GM21447 (cell line): ENCODE results near the gene GLDN.
A peak's percentile ranks its signal among the peaks of the same experiment; 100 is the strongest.

Experiments used
- ATAC-seq: cut with Tn5 transposase; IDR thresholded peaks from one replicate; pipeline ENCODE4 v1.9.1; 2021; ENCODE audit not compliant: unreplicated experiment

The GLDN gene

GRCh38 chr15:51356147-51356546 is 14.7 kb downstream of the GLDN start:
- ATAC-seq = no peak

DNA sequence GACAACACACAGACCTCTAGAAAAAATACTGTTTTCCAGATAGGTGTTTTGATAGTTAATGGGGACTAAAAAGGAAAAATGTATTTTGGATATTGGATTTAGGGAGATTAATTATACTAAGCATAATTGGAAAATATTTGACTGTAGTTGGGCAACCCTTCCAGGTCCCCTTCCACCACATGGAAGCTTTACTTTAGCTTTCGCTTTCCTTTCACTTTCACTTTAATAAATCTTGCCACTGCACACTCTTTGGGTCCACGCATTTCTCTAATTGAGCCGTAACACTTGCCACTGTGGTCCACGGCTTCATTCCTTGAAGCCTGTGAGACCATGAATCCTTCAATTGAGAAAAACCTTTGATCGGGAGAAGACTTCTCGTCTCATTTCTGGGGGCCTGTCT is 15.5 kb downstream of the GLDN start:
- ATAC-seq = no peak

GRCh38 chr15:51359981-51360380 is 18.5 kb downstream of the GLDN start:
- no peak for ATAC-seq

- ATAC-seq = no peak
Measured at GRCh38 chr15:51363383-51363782, 21.9 kb downstream of the GLDN start.

- ATAC-seq = no peak
Measured at GRCh38 chr15:51365417-51365816, 24.0 kb downstream of the GLDN start.

GRCh38 chr15:51366071-51366470 is 24.6 kb downstream of the GLDN start:
- no peak for ATAC-seq

GRCh38 chr15:51366920-51367319 is 25.5 kb downstream of the GLDN start:
- no peak for ATAC-seq

DNA sequence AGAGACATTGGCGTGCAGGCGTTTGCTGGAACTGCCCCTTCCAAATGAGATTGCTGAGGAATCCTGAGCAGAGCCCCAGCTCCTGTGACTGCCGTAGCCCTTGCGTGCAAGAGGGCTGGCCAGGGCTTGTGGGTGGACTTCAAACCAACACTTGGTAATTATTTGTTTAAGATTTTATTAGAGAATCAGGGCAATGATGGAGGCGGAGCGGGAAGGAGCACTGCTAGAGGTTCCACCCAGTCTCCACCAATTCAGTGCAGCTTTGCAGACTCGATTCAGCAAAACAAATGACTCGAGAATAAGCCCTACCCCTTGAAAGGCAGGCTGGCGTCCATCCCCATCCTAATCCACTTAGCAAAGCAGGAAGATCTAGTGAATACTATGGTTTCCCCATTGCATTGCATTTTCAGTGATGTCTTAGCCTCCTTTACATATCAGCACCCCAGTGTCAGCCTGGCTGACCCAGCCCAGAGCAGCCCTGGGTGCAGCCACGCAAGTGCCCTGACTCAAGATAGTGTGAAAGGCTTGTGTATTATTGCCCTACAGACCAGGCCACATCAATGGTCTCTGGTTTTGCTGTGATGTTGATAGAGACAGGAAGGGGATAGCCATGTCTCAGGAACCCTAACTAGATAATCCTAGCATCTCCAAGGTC is 26.0 kb downstream of the GLDN start:
- no peak for ATAC-seq

- ATAC-seq = no peak
Measured at GRCh38 chr15:51368307-51368706, 26.9 kb downstream of the GLDN start.

DNA sequence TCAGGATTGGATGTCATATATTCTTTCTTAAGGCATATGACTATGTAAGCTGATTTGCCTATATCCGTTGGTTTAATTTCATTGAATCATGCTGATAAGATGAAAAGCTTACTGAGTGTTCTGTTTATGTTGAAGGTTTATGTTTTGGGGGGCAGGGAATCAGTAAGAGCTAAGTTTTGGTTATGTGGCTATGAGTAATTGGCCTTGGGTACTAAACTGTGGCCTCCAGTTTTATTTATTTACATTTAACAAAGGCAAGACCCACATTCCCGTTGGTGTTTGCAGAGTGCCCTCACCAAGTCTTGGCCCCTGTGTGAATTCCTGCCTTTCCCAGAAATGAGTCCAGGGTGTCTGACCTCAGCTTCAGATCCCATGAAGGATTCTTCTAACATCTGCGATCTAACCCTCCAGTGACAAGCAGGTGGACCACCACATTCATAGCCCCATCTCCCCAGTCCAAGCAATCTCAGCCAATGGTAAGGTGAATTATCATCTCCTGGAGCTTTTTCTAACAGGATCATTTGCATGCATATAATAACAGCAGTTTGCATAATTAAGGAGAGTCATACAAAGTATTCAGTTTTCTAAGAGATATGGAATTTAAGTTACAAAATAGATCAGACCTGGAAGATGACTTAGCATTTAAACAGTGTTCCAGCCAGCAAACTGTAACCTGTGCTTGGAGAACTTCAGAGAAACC is 27.4 kb downstream of the GLDN start:
- ATAC-seq = no peak

GRCh38 chr15:51369451-51369761 is 28.0 kb downstream of the GLDN start:
- ATAC-seq = no peak

GRCh38 chr15:51371266-51371665 is 29.8 kb downstream of the GLDN start:
- ATAC-seq = no peak

- ATAC-seq = no peak
Measured at GRCh38 chr15:51374131-51374530, 32.7 kb downstream of the GLDN start.

- no peak for ATAC-seq
Measured at GRCh38 chr15:51375966-51376640, 34.6 kb downstream of the GLDN start.

- no peak for ATAC-seq
Measured at GRCh38 chr15:51377038-51377786, 35.8 kb downstream of the GLDN start.

DNA sequence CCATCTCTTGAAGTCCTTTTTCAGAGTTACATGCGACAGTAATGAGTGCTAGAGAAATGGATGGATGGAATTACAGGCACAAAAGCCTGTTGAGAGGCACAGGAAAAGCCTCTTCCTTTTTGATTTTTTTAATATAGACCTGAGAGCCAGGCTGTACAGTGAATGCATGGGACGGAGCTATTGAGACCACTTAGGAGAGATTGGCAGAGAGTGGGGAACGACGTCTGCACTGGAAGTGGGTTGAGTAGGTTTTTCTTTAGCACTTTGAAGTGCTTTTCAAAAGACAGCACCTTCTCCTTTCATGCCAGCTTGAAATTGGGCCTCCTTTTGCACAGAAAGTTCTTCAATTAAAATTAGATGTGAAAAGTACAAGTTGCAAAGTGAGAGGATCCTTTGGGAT is 37.0 kb downstream of the GLDN start:
- ATAC-seq = no peak

DNA sequence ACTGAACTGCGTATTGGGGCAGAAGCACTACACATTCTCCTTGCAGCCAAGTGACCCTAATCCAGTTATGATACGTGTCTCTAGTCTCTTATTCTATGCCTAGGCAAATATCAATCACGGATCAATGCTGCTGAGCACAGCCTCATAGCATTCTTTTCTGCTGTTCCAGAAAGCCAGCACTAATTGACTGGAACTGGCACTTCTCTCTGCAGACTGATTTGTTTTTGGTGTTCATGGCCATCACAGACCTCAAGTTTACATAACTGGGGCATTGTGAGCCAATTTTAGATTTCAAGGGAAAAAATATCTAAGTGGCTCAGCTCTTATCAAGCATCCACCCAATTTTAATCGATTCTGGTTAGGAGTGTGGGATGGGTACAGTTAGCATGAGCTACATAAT is 37.9 kb downstream of the GLDN start:
- ATAC-seq = no peak

DNA sequence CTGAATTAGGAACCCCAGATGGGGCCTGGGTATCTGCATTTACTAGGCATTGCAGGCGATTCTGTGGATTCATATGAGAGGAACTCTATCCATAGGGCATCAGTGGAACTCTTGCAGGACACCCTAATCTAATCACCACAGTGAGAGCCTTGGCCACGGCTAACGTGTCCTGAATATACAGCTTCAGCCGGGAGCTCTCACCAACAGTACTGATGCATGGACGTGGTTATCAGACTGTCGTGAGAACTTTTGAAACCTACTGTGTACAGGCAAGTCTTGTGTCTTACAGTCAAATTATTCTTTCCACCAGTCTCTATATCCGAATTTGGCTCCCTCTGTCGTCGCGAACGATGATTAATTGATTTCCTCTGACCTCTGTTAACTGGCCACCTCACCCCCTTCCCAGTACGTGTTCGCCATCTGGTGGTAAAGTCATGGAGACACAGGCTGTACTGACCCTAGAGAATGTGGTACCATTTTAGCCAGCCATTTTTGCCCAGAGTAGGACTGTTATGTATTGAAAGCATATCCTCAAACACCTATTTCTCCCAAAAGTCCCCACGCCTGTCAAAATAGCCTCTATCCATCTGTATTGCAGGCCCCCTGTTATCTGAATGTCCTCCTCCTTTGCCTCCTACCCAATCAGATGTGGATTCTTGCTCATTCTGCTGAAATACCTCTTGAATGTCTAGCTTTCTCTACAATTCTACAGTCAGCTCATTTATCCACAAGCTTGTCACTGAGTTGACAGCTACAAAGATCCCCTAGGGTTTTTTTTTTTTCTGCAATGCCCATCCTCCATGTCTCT is 39.7 kb downstream of the GLDN start:
- peak; percentile 85 for ATAC-seq

- ATAC-seq = no peak
Measured at GRCh38 chr15:51382787-51383186, 41.3 kb downstream of the GLDN start.

GRCh38 chr15:51386029-51386428 is 44.6 kb downstream of the GLDN start:
- ATAC-seq = no peak

DNA sequence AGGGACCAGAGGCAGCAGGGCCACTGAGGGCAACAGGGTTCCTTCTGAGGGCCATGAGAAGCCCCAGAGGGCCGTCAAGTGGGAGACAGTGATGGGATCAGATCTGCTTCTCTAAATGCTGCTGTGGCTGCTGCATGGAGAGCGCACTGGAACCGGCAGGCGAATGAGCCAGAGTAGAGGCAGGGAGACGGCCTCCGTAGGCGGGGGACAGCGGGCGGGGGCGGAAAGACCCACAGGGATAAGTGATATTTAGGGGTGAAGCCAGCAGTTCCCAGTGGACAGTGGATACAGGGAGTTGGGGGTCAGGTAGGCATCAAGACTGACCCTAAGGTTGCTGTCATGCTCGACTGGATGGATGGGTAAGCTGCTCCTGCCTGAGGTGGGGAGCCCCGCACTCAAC is 45.0 kb downstream of the GLDN start:
- ATAC-seq = no peak
